Endodermal cell (in vitro differentiated cells): ENCODE results near the gene CRYAA. TPM values are rescaled to one million over a fixed set of nuclear protein-coding genes. Genes with fewer than 3 reads are reported as not detected.
"Not testable (repeated sequence)": the region's sequence is repeated elsewhere in the genome, so short reads cannot be mapped to it uniquely, and the experiment has no call there.

Experiments
- DNase-seq: peaks from one replicate; pipeline ENCODE4 v3.0.0-alpha.2; 2017
- H3K27ac ChIP-seq: 2 replicates; pipeline ENCODE4 v1.5.1; 2013; ENCODE audit warnings: mild to moderate bottlenecking, low read depth, low read length, moderate library complexity
- H3K27me3 ChIP-seq: 2 replicates; pipeline ENCODE4 v1.6.1; 2013; ENCODE audit warnings: mild to moderate bottlenecking, low read length, moderate library complexity; ENCODE audit not compliant: insufficient read depth, control insufficient read depth, poor library complexity, severe bottlenecking
- H3K36me3 ChIP-seq: 2 replicates; pipeline ENCODE4 v1.7.0; 2013; ENCODE audit warnings: mild to moderate bottlenecking, low read length, moderate library complexity; ENCODE audit not compliant: control insufficient read depth, insufficient read depth
- H3K4me1 ChIP-seq: one replicate; pipeline ENCODE4 v1.7.0; 2013; ENCODE audit warnings: low read length; ENCODE audit not compliant: control insufficient read depth, insufficient read depth
- H3K4me3 ChIP-seq: 2 replicates; pipeline ENCODE4 v1.5.1; 2013; ENCODE audit warnings: mild to moderate bottlenecking, low read length, moderate library complexity
- H3K9ac ChIP-seq: 2 replicates; pipeline ENCODE4 v1.6.1; 2013; ENCODE audit warnings: mild to moderate bottlenecking, low read length, moderate library complexity; ENCODE audit not compliant: poor library complexity, severe bottlenecking; ENCODE audit errors: extremely low read depth
- H3K9me3 ChIP-seq: 2 replicates; pipeline ENCODE4 v1.6.1; 2013; ENCODE audit warnings: mild to moderate bottlenecking, low read length, moderate library complexity; ENCODE audit not compliant: control insufficient read depth
- H3K27ac Mint-ChIP-seq: 2 replicates; pipeline ENCODE4 v1.8.0; 2020; ENCODE audit warnings: mixed read lengths
- H3K27me3 Mint-ChIP-seq: 2 replicates; pipeline ENCODE4 v1.8.0; 2021; ENCODE audit warnings: mild to moderate bottlenecking, mixed read lengths; ENCODE audit not compliant: insufficient read depth
- H3K36me3 Mint-ChIP-seq: 2 replicates; pipeline ENCODE4 v1.8.0; 2020; ENCODE audit warnings: low read depth, mixed read lengths
- H3K4me1 Mint-ChIP-seq: 2 replicates; pipeline ENCODE4 v1.8.0; 2020; ENCODE audit warnings: mixed read lengths
- H3K4me3 Mint-ChIP-seq: 2 replicates; pipeline ENCODE4 v1.8.0; 2020; ENCODE audit warnings: mild to moderate bottlenecking, moderate library complexity, mixed read lengths
- H3K9me3 Mint-ChIP-seq: 2 replicates; pipeline ENCODE4 v1.8.0; 2020; ENCODE audit warnings: mild to moderate bottlenecking, mixed read lengths
- WGBS, 2 experiments: methylation state at CpG; one replicate each; pipeline versions ENCODE4 v1.1.5 to v1.1.7; 2013; ENCODE audit warnings: missing lambda C conversion rate in 2 of 2, mixed read lengths in 1 of 2; ENCODE audit not compliant: insufficient coverage in 1 of 2, insufficient read length in 1 of 2; 5-methylcytosine and 5-hydroxymethylcytosine counted together
- total RNA-seq, 2 donors: library from RNA; stranded (reverse); fragmentation: NEBNext Ultra II Directional in 1 of 2; extraction: Animal tissue kit (Norgen Biotek cat#: 25700) in 1 of 2; gene quantifications; 2 replicates in 1 of 2; 3 replicates in 1 of 2; pipeline ENCODE4 v1.2.1, GENCODE V29; 2021

CRYAA gene
- total RNA-seq, 2 donors from 2014 or later = not detected

DNA sequence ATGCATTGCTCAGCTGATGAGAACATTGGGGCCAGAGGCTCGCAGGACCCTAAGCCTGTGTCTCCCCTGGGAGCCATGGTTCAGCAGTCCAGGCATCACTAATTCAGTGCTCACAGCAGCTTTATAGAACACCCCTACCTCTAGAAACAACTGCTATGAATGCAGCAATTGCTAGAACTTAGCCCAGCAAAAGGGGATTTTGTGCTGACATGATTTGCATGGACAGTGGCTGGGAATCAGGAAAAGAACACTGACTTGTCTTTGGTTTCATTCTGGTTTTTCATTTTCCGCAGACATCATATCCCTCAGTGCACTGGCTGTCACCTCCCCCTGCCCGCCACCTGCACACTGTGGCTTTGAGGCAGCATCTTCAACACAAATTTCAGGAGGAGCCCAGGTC lies 4.0 kb upstream of the CRYAA start:
- H3K9ac ChIP-seq, H3K4me3 Mint-ChIP-seq, H3K4me1 ChIP-seq, H3K4me1 Mint-ChIP-seq, H3K4me3 ChIP-seq, H3K9me3 ChIP-seq, H3K27ac ChIP-seq, H3K27ac Mint-ChIP-seq, H3K27me3 Mint-ChIP-seq, H3K9me3 Mint-ChIP-seq, DNase-seq, H3K36me3 Mint-ChIP-seq, H3K27me3 ChIP-seq, H3K36me3 ChIP-seq: not testable (repeated sequence)
- no CpG with 5 or more reads among the region's 3 CpGs for WGBS, 2 experiments

DNA sequence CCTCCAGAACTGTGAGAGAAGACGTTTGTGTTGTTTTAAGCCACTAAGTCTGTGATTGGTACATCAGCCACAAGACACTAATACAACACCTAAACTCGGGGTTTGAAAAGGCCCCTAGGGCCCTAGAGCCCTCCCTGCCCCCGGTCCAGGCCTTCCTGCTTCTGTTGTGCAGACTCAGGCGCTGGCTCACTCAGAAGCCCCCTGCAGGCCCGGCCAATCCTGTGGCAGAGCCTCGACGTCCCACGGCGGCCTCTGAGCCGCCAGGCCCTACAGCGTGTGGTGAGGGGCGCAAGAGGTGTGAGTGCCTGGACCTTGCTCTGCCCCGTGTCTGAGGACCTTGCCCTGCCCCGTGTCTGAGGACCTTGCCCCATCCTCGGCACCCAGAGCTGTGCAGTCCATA lies 3.1 kb upstream of the CRYAA start:
- not testable (repeated sequence) for H3K27ac ChIP-seq, DNase-seq, H3K36me3 Mint-ChIP-seq, H3K36me3 ChIP-seq, H3K9me3 Mint-ChIP-seq, H3K4me3 Mint-ChIP-seq, H3K4me1 Mint-ChIP-seq, H3K4me3 ChIP-seq, H3K4me1 ChIP-seq, H3K27ac Mint-ChIP-seq, H3K27me3 Mint-ChIP-seq, H3K9me3 ChIP-seq, H3K9ac ChIP-seq, H3K27me3 ChIP-seq
- no CpG with 5 or more reads among the region's 15 CpGs for WGBS, 2 experiments

DNA sequence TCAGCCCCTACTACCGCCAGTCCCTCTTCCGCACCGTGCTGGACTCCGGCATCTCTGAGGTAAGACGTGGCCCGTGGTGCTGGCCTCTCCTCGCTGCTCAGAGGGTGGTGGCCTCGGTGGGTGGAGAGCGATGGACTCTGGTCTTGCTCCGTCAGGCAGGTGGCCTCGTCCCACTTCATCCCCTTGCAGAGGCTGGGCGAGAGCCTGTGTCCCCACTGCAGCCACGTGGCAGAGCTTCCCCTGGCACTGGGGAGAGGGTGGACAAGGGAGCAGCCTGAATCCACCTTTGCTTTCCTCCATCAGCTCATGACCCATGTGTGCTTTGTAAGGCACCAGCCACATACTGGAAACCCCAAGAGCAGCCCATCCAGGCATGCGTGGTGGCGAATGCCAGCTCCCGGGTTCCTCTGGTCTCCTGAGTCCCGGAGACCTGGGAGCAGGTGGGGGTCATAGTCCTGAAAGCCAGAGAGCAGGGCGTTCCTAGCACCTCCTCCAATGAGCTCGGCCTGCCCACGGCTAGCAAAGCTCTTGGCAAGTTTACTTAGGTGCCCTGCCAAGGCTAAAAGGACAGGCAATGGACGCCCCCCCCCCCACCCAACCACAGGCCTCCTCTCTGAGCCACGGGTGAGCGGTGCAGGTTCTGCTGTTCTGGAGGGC lies 550 bp downstream of the CRYAA start:
- not testable (repeated sequence) for H3K9ac ChIP-seq, H3K27ac ChIP-seq, H3K4me1 ChIP-seq, H3K27ac Mint-ChIP-seq, H3K4me1 Mint-ChIP-seq, H3K9me3 Mint-ChIP-seq, H3K36me3 ChIP-seq, H3K9me3 ChIP-seq, H3K27me3 Mint-ChIP-seq, H3K36me3 Mint-ChIP-seq, H3K4me3 ChIP-seq, DNase-seq, H3K4me3 Mint-ChIP-seq, H3K27me3 ChIP-seq
- no CpG with 5 or more reads among the region's 23 CpGs for WGBS, 2 experiments

DNA sequence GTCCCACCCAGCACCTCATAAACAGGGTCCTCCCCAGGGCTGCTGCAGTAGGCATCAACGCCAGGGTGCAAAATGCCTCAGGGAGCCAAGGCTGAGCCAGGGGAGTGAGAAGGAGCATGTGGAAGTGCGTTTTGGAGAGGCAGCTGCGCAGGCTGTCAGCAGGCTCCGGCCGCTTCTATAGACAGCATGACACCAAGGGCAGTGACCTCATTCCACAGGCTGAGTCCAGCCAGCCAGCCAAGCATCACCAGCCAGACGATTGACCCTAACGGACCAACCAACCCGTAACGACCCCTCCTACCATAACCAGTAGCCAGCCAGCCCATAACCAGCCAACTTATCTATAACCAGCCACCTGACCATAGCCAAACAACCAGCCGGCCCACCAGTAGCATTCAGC lies 1.1 kb downstream of the CRYAA start:
- H3K36me3 ChIP-seq, H3K4me3 Mint-ChIP-seq, H3K9me3 Mint-ChIP-seq, H3K9me3 ChIP-seq, H3K27me3 Mint-ChIP-seq, H3K27ac ChIP-seq, H3K27ac Mint-ChIP-seq, DNase-seq, H3K27me3 ChIP-seq, H3K4me1 Mint-ChIP-seq, H3K4me3 ChIP-seq, H3K4me1 ChIP-seq, H3K9ac ChIP-seq, H3K36me3 Mint-ChIP-seq: not testable (repeated sequence)
- no CpG with 5 or more reads among the region's 10 CpGs for WGBS, 2 experiments

DNA sequence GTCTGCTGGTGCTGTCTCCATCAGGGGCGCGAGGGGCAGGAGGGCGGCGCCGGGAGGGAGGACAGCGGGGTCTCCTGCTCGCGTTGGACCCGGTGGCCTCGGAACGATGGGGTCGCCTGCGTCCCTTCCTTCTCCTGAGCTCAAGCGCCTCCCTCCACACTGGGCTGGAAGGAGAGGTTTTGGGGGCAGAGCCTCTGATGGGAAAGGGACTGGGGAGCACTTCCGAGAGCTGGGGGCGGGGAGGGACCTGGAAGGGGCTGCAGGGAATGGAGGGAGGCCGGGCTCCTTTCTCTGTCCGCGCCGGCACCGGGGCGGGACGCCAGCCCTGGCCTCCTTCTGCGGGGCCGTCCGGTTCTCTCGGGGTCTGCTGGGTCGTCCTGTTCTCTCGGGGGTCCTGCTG lies 4.0 kb downstream of the CRYAA start:
- not testable (repeated sequence) for H3K4me1 ChIP-seq, H3K9ac ChIP-seq, H3K36me3 Mint-ChIP-seq, H3K4me3 ChIP-seq, DNase-seq, H3K4me3 Mint-ChIP-seq, H3K4me1 Mint-ChIP-seq, H3K27me3 Mint-ChIP-seq, H3K9me3 Mint-ChIP-seq, H3K27ac ChIP-seq, H3K9me3 ChIP-seq, H3K27ac Mint-ChIP-seq, H3K36me3 ChIP-seq, H3K27me3 ChIP-seq
- WGBS, 2 experiments = no CpG with 5 or more reads among the region's 29 CpGs

DNA sequence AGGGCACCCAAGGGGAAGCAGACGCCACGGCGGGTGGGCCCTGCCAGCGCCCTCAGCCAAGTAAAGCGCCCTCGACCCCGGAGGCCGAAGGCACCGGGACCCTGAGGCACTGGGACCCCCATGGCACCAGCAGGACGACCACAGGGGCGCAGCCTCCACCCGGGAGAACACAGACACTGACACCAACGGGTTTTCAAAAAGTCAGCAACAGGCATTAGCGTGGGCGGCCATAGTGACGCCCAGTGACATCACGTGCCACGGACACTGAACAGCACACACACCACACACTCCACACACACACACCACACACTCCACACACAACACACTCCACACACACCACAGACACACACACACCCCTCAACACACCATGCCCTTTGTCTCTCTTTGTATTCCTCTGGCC lies 4.6 kb downstream of the CRYAA start:
- DNase-seq, H3K27ac Mint-ChIP-seq, H3K36me3 ChIP-seq, H3K4me3 ChIP-seq, H3K9ac ChIP-seq, H3K27me3 ChIP-seq, H3K9me3 ChIP-seq, H3K27ac ChIP-seq, H3K9me3 Mint-ChIP-seq, H3K27me3 Mint-ChIP-seq, H3K4me3 Mint-ChIP-seq, H3K4me1 Mint-ChIP-seq, H3K4me1 ChIP-seq, H3K36me3 Mint-ChIP-seq: not testable (repeated sequence)
- no CpG with 5 or more reads among the region's 18 CpGs for WGBS, 2 experiments

DNA sequence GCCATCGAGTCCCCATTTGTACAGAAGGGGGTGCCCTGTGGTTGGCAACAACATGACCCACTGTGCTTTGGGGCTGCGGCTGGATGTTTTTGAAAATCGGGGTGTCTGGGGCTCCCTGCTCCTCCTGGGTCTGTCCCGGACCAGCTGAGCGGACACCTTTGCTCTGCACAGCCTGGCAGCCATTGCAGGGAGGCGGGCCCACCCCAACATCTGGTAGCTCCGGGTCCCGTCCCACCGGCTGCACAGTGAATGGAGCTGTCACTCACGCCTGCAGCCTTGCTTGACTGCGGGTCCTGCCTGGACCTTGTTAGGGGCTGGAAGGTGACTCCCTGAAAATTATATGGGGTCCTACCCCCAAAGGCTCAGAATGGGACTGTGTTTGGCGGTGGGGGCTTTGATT lies 5.1 kb downstream of the CRYAA start:
- DNase-seq, H3K4me1 ChIP-seq, H3K9me3 Mint-ChIP-seq, H3K27ac Mint-ChIP-seq, H3K9ac ChIP-seq, H3K36me3 Mint-ChIP-seq, H3K4me3 ChIP-seq, H3K4me3 Mint-ChIP-seq, H3K9me3 ChIP-seq, H3K27me3 ChIP-seq, H3K36me3 ChIP-seq, H3K27ac ChIP-seq, H3K27me3 Mint-ChIP-seq, H3K4me1 Mint-ChIP-seq: not testable (repeated sequence)
- WGBS, 2 experiments = no CpG with 5 or more reads among the region's 12 CpGs
